Endodermal cell (in vitro differentiated cells): ENCODE data around the gene S100A16. TPM values are rescaled to one million over a fixed set of nuclear protein-coding genes. Genes with fewer than 3 reads are reported as not detected.

ENCODE experiments used
- DNase-seq: peaks from one replicate; pipeline ENCODE4 v3.0.0-alpha.2; 2017
- H3K27ac ChIP-seq: 2 replicates; pipeline ENCODE4 v1.5.1; 2013; ENCODE audit warnings: mild to moderate bottlenecking, low read depth, low read length, moderate library complexity
- H3K27me3 ChIP-seq: 2 replicates; pipeline ENCODE4 v1.6.1; 2013; ENCODE audit warnings: mild to moderate bottlenecking, low read length, moderate library complexity; ENCODE audit not compliant: insufficient read depth, control insufficient read depth, poor library complexity, severe bottlenecking
- H3K36me3 ChIP-seq: 2 replicates; pipeline ENCODE4 v1.7.0; 2013; ENCODE audit warnings: mild to moderate bottlenecking, low read length, moderate library complexity; ENCODE audit not compliant: control insufficient read depth, insufficient read depth
- H3K4me1 ChIP-seq: one replicate; pipeline ENCODE4 v1.7.0; 2013; ENCODE audit warnings: low read length; ENCODE audit not compliant: control insufficient read depth, insufficient read depth
- H3K4me3 ChIP-seq: 2 replicates; pipeline ENCODE4 v1.5.1; 2013; ENCODE audit warnings: mild to moderate bottlenecking, low read length, moderate library complexity
- H3K9ac ChIP-seq: 2 replicates; pipeline ENCODE4 v1.6.1; 2013; ENCODE audit warnings: mild to moderate bottlenecking, low read length, moderate library complexity; ENCODE audit not compliant: poor library complexity, severe bottlenecking; ENCODE audit errors: extremely low read depth
- H3K9me3 ChIP-seq: 2 replicates; pipeline ENCODE4 v1.6.1; 2013; ENCODE audit warnings: mild to moderate bottlenecking, low read length, moderate library complexity; ENCODE audit not compliant: control insufficient read depth
- H3K27ac Mint-ChIP-seq: 2 replicates; pipeline ENCODE4 v1.8.0; 2020; ENCODE audit warnings: mixed read lengths
- H3K27me3 Mint-ChIP-seq: 2 replicates; pipeline ENCODE4 v1.8.0; 2021; ENCODE audit warnings: mild to moderate bottlenecking, mixed read lengths; ENCODE audit not compliant: insufficient read depth
- H3K36me3 Mint-ChIP-seq: 2 replicates; pipeline ENCODE4 v1.8.0; 2020; ENCODE audit warnings: low read depth, mixed read lengths
- H3K4me1 Mint-ChIP-seq: 2 replicates; pipeline ENCODE4 v1.8.0; 2020; ENCODE audit warnings: mixed read lengths
- H3K4me3 Mint-ChIP-seq: 2 replicates; pipeline ENCODE4 v1.8.0; 2020; ENCODE audit warnings: mild to moderate bottlenecking, moderate library complexity, mixed read lengths
- H3K9me3 Mint-ChIP-seq: 2 replicates; pipeline ENCODE4 v1.8.0; 2020; ENCODE audit warnings: mild to moderate bottlenecking, mixed read lengths
- WGBS, 2 experiments: methylation state at CpG; one replicate each; pipeline versions ENCODE4 v1.1.5 to v1.1.7; 2013; ENCODE audit warnings: missing lambda C conversion rate in 2 of 2, mixed read lengths in 1 of 2; ENCODE audit not compliant: insufficient coverage in 1 of 2, insufficient read length in 1 of 2; 5-methylcytosine and 5-hydroxymethylcytosine counted together
- total RNA-seq, 2 donors: library from RNA; stranded (reverse); fragmentation: NEBNext Ultra II Directional in 1 of 2; extraction: Animal tissue kit (Norgen Biotek cat#: 25700) in 1 of 2; gene quantifications; 2 replicates in 1 of 2; 3 replicates in 1 of 2; pipeline ENCODE4 v1.2.1, GENCODE V29; 2021
- TF ChIP-seq, protein P1 (sequence below): fragments of 200-600 bp; sonication (generic); conservative IDR thresholded peaks from 2 replicates; pipeline ENCODE4 v1.5.0; 2021; ENCODE audit warnings: antibody characterized with exemption, mild to moderate bottlenecking

The S100A16 gene
- total RNA-seq, 2 donors from 2014 or later = 149 to 152 TPM

DNA sequence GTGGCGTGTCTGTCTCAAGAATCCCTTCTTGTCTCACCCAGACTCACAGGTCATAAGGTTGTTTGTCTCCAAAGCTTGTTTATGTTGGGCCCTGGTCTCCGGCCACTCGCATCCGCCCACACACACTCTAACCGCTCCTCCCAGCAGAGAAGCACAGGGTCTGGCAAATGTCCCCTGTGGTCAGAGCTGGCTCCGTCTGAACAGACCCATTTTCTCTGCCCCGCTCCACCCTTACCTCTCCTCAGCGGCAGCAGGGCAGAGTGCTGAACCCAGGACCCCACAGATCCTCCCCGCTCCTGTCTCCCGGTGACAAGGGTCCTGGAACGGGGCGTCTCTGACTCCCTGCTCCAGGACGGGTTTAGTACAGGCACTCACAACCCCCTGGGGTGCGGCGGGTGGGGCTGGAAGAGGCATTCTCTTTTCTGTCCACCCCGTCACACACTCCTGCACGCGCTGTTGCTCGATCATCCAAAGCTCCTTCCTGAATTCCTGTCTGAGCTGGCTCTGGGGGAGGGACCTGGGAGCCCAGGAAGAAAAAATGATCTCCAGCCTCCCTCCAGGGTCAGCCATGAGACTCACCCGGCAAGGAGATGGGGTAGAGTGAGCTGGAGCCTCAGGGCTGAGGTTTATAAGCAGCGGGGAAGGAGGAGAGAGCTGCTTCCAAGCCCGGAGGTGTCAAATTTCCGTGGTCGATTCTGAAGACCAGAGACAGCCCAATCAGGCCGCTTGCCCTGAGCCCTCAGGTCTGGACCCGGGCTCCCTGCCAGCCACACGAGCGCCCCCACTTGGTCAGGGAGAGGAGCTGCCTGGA, 14.2 kb upstream of the S100A16 start, which contains the start of gene S100A13:
Gene S100A13 (minus strand): TSS at position 602 of the 811 bp plus-strand sequence. CDS start 1,033 bp downstream, outside the sequence.
- H3K4me3 Mint-ChIP-seq = peak within 1 kb of the TSS; percentile 89
- Histone ChIP-seq H3K4me1 (no peaks in the 10 kb centered on the region), H3K4me3 (peak within 1 kb of the TSS; percentile 99), H3K36me3 (peaks cover 38% of the 10 kb centered on the region), H3K27me3 (no peaks in the 10 kb centered on the region), H3K9ac (peak within 1 kb of the TSS; percentile 85), H3K9me3 (no peaks in the 10 kb centered on the region), H3K27ac (peak within 1 kb of the TSS; percentile 63)
- peak; percentile 98 for DNase-seq
- no peaks in the 10 kb centered on the region for H3K9me3 Mint-ChIP-seq
- H3K27ac Mint-ChIP-seq = peak within 1 kb of the TSS; percentile 96
- peaks cover 40% of the 10 kb centered on the region for H3K36me3 Mint-ChIP-seq
- H3K4me1 Mint-ChIP-seq = peaks cover 31% of the 10 kb centered on the region
- H3K27me3 Mint-ChIP-seq = no peaks in the 10 kb centered on the region
- WGBS, 2 experiments = 5 to 6% methylated on average over 18 to 28 of the region's 28 CpGs
- TF ChIP-seq, protein P1, sequence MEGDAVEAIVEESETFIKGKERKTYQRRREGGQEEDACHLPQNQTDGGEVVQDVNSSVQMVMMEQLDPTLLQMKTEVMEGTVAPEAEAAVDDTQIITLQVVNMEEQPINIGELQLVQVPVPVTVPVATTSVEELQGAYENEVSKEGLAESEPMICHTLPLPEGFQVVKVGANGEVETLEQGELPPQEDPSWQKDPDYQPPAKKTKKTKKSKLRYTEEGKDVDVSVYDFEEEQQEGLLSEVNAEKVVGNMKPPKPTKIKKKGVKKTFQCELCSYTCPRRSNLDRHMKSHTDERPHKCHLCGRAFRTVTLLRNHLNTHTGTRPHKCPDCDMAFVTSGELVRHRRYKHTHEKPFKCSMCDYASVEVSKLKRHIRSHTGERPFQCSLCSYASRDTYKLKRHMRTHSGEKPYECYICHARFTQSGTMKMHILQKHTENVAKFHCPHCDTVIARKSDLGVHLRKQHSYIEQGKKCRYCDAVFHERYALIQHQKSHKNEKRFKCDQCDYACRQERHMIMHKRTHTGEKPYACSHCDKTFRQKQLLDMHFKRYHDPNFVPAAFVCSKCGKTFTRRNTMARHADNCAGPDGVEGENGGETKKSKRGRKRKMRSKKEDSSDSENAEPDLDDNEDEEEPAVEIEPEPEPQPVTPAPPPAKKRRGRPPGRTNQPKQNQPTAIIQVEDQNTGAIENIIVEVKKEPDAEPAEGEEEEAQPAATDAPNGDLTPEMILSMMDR = peak; percentile 95

DNA sequence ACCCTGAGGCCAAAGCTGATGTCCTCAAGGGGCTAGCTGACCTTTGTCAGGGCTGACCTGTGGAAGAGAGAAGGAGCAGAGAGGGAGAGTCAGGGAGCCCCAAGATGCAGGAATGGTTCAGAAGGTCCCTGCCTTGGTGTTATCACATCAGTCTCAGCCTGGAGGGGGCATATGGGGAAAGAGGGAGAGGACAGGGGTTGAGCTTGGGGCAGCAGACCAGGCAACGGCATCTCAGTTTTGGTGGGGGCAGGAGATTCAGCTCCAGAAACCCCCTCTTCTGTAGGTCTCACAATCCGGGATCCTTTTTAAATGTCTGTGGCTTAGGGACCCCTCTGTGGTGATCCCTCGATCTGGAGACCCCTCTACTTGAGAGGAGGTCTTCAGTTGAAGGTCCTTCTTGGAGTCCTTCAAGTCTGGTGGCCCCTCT, 13.6 kb upstream of the S100A16 start:
- H3K9me3 Mint-ChIP-seq = no peaks in the 10 kb centered on the region
- H3K27me3 ChIP-seq = no peaks in the 10 kb centered on the region
- H3K36me3 ChIP-seq = peaks cover 44% of the 10 kb centered on the region
- no peaks in the 10 kb centered on the region for H3K27me3 Mint-ChIP-seq
- peaks cover 31% of the 10 kb centered on the region for H3K4me1 Mint-ChIP-seq
- 58 to 75% methylated on average over 2 to 3 of the region's 3 CpGs for WGBS, 2 experiments
- no peak for DNase-seq
- TF ChIP-seq, protein P1 = no peak
- H3K27ac Mint-ChIP-seq = peak overlapping the region; percentile 96
- peak overlapping the region; percentile 89 for H3K4me3 Mint-ChIP-seq
- H3K9ac ChIP-seq = peak overlapping the region; percentile 85
- H3K4me3 ChIP-seq = peak overlapping the region; percentile 99
- H3K4me1 ChIP-seq = no peaks in the 10 kb centered on the region
- H3K36me3 Mint-ChIP-seq = peaks cover 41% of the 10 kb centered on the region
- no peaks in the 10 kb centered on the region for H3K9me3 ChIP-seq
- H3K27ac ChIP-seq = peak overlapping the region; percentile 63

DNA sequence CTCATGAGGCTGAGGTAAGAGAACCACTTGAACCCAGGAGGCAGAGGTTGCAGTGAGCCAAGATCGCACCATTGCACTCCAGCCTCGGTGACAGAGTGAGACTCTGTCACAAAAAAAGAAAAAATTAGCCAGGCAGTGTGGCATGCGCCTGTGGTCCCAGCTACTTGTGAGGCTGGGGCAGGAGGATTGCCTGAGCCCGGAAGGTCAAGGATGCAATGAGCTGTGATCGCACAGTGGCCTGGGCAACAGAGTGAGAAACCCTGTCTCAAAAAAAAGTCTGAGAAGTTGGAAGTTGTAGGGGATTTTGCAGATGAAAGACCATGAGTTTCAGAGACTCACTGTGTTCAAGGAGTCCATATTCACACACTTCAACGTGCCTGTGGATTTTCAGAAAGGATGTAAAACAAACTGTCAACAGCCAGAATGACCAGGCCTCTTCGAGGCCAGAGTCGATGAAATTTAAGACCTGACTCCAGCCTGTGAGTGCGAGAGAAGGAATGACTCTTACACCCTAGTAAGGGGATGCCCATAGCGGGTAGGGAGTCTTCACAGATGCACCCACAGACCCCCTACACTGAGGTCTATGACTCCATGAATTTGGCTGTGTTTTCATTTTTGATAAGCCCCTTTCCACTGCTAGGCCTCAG, 12.2 kb upstream of the S100A16 start:
- H3K9ac ChIP-seq = peak overlapping the region; percentile 47
- TF ChIP-seq, protein P1 = no peak
- H3K9me3 ChIP-seq = no peaks in the 10 kb centered on the region
- H3K27me3 ChIP-seq = no peaks in the 10 kb centered on the region
- 95 to 100% methylated on average over 10 of the region's 10 CpGs for WGBS, 2 experiments
- Mint-ChIP-seq H3K9me3 (no peaks in the 10 kb centered on the region), H3K27me3 (no peaks in the 10 kb centered on the region), H3K36me3 (peaks cover 49% of the 10 kb centered on the region), H3K4me1 (peaks cover 31% of the 10 kb centered on the region), H3K4me3 (peak overlapping the region; percentile 89), H3K27ac (no peak overlapping the region)
- peaks cover 56% of the 10 kb centered on the region for H3K36me3 ChIP-seq
- DNase-seq = no peak
- H3K27ac ChIP-seq = no peak overlapping the region
- no peaks in the 10 kb centered on the region for H3K4me1 ChIP-seq
- peak overlapping the region; percentile 99 for H3K4me3 ChIP-seq
